ENCODE measurements around the gene TPI1.
"Not testable (repeated sequence)": the region's sequence is repeated elsewhere in the genome, so short reads cannot be mapped to it uniquely, and the experiment has no call there.

The TPI1 gene

DNA sequence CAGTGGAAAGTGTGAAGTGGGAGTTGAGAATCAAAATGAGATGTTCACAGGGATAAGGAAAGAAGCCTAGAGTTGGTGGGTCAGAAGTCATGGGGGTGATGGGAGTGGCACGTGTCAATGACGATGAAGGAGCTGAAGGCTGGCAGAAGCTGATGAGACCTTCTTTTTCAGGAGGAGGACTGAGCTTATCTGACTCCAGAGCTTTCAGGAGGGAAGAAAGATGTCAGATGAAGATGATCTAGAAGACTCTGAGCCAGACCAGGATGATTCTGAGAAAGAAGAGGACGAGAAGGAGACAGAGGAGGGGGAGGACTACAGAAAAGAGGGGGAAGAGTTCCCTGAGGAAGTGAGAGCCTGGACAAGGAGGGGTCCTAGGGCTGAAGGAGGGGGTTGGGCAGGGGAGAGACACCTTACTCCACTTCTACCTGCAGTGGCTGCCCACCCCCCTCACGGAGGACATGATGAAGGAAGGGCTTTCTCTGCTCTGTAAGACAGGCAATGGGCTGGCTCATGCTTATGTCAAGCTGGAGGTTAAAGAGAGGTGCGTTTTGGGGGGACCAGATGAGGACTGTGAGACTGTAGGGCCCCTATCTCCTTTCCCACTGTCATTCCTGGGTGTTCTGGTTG, 38.2 kb downstream of the TPI1 start:
- TF ChIP-seq, protein P1, sequence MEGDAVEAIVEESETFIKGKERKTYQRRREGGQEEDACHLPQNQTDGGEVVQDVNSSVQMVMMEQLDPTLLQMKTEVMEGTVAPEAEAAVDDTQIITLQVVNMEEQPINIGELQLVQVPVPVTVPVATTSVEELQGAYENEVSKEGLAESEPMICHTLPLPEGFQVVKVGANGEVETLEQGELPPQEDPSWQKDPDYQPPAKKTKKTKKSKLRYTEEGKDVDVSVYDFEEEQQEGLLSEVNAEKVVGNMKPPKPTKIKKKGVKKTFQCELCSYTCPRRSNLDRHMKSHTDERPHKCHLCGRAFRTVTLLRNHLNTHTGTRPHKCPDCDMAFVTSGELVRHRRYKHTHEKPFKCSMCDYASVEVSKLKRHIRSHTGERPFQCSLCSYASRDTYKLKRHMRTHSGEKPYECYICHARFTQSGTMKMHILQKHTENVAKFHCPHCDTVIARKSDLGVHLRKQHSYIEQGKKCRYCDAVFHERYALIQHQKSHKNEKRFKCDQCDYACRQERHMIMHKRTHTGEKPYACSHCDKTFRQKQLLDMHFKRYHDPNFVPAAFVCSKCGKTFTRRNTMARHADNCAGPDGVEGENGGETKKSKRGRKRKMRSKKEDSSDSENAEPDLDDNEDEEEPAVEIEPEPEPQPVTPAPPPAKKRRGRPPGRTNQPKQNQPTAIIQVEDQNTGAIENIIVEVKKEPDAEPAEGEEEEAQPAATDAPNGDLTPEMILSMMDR (IDR thresholded peaks at IDR 0.05; ENCODE audit: low read depth, low read length, poor library complexity, severe bottlenecking), result no peak
- no peak for TF ChIP-seq EZH2phosphoT487 (IDR thresholded peaks at IDR 0.05; ENCODE audit: borderline replicate concordance, low read length)
- no peaks in the 10 kb centered on the region for H3K9me3 ChIP-seq (ENCODE audit: control insufficient read depth, insufficient read depth, low read length)
- no peaks in the 10 kb centered on the region for H3K9me2 ChIP-seq (replicated peaks; ENCODE audit: control insufficient read depth, low read length)
- H3K79me2 ChIP-seq (ENCODE audit: control insufficient read depth, low read length), result no peaks in the 10 kb centered on the region
- no peaks in the 10 kb centered on the region for H4K20me1 ChIP-seq (ENCODE audit: control insufficient read depth, insufficient read depth, low read depth, low read length)
- H3K4me2 ChIP-seq (ENCODE audit: low read length), result peak overlapping the region; percentile 88
- H3K4me3 ChIP-seq (ENCODE audit: low read length), result peak overlapping the region; percentile 82
- H3K36me3 ChIP-seq (ENCODE audit: control insufficient read depth, low read length), result no peaks in the 10 kb centered on the region
- H3K27ac ChIP-seq (ENCODE audit: low read depth, low read length), result no peak overlapping the region
- no peaks in the 10 kb centered on the region for H3K27me3 ChIP-seq (ENCODE audit: control insufficient read depth, low read length)
- peaks cover 19% of the 10 kb centered on the region for H3K4me1 ChIP-seq (ENCODE audit: control insufficient read depth, low read length)
- no peaks in the 10 kb centered on the region for H3F3A ChIP-seq (ENCODE audit: control insufficient read depth, insufficient read depth)

DNA sequence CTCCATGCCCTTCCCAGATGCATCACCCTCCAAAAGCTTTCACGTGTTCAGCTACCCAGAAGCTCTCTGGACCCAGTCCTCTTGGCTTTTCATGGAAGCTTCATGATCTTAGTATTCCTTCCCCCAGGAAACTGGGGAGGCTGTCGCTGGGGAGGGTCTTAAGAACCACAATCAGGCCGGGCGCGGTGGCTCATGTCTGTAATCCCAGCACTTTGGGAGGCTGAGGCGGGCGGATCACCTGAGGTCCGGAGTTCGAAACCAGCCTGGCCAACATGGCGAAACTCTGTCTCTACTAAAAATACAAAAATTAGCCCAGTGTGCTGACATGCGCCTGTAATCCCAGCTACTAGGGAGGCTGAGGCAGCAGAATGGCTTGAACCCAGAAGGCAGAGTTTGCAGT, 40.8 kb downstream of the TPI1 start:
- not testable (repeated sequence) for H3K4me3 ChIP-seq (ENCODE audit: low read length); H3K27ac ChIP-seq (ENCODE audit: low read depth, low read length); H3K9me3 ChIP-seq (ENCODE audit: control insufficient read depth, insufficient read depth, low read length); H3K9me2 ChIP-seq (replicated peaks; ENCODE audit: control insufficient read depth, low read length); H3F3A ChIP-seq (ENCODE audit: control insufficient read depth, insufficient read depth); H3K4me2 ChIP-seq (ENCODE audit: low read length); H3K36me3 ChIP-seq (ENCODE audit: control insufficient read depth, low read length); H4K20me1 ChIP-seq (ENCODE audit: control insufficient read depth, insufficient read depth, low read depth, low read length); H3K79me2 ChIP-seq (ENCODE audit: control insufficient read depth, low read length)
- Histone ChIP-seq H3K27me3 (ENCODE audit: control insufficient read depth, low read length) (peaks cover 18% of the 10 kb centered on the region; the same call in 1 of the 2 replicates), H3K4me1 (ENCODE audit: control insufficient read depth, low read length) (peaks cover 19% of the 10 kb centered on the region)

DNA sequence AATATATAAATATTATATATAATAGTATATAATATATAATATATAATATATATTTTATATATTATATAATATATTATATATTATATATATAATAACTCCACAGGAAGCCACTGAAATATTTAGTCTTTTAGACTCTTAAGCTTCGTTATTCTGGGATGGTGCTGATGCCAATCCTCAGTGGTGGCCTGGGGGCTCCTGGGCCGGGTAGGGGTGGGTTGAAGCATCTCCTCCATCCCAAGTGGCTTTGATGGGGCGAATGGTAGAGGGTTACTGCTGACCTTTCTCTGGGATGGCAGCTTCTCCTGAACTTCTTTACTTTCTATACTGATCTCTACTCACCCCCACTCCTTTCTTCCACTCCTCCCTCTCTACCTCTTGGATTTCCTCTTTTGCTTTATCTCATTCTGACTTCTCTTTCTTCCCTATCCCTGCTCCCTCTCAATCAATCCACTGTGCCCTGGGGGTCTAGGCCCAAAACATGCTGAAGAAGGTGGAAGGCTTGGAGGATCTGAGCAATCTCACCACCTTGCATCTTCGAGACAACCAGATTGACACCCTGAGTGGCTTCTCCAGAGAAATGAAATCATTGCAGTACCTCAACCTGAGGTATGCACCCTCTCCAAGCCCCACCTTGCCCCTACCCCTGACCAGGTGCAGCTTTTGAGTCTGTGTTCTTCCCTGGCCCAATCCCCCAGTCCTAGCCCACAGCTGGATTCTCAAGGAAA, 42.3 kb downstream of the TPI1 start:
- no peaks in the 10 kb centered on the region for H3K9me2 ChIP-seq (replicated peaks; ENCODE audit: control insufficient read depth, low read length)
- TF ChIP-seq, protein P1 (IDR thresholded peaks at IDR 0.05; ENCODE audit: low read depth, low read length, poor library complexity, severe bottlenecking), result no peak
- no peak for TF ChIP-seq EZH2phosphoT487 (IDR thresholded peaks at IDR 0.05; ENCODE audit: borderline replicate concordance, low read length)
- H3K79me2 ChIP-seq (ENCODE audit: control insufficient read depth, low read length), result no peaks in the 10 kb centered on the region

More for the DNA sequence above, 42.3 kb downstream of the TPI1 start:
- H3K4me1 ChIP-seq (ENCODE audit: control insufficient read depth, low read length), result peaks cover 18% of the 10 kb centered on the region
- no peaks in the 10 kb centered on the region for H4K20me1 ChIP-seq (ENCODE audit: control insufficient read depth, insufficient read depth, low read depth, low read length)
- H3K4me2 ChIP-seq (ENCODE audit: low read length), result no peak overlapping the region
- H3K9me3 ChIP-seq (ENCODE audit: control insufficient read depth, insufficient read depth, low read length), result no peaks in the 10 kb centered on the region
- no peaks in the 10 kb centered on the region for H3F3A ChIP-seq (ENCODE audit: control insufficient read depth, insufficient read depth)
- peaks cover 30% of the 10 kb centered on the region for H3K27me3 ChIP-seq (ENCODE audit: control insufficient read depth, low read length)
- no peak overlapping the region for H3K4me3 ChIP-seq (ENCODE audit: low read length)
- no peak overlapping the region for H3K27ac ChIP-seq (ENCODE audit: low read depth, low read length)
- H3K36me3 ChIP-seq (ENCODE audit: control insufficient read depth, low read length), result no peaks in the 10 kb centered on the region

Measured in DOHH2 (cell line).